ENCODE results near the gene LZIC. TPM values are rescaled to one million over a fixed set of nuclear protein-coding genes. Genes with fewer than 3 reads are reported as not detected.

LZIC gene
- total RNA-seq, 2 donors from 2014 or later: 8.6 to 20.2 TPM

DNA sequence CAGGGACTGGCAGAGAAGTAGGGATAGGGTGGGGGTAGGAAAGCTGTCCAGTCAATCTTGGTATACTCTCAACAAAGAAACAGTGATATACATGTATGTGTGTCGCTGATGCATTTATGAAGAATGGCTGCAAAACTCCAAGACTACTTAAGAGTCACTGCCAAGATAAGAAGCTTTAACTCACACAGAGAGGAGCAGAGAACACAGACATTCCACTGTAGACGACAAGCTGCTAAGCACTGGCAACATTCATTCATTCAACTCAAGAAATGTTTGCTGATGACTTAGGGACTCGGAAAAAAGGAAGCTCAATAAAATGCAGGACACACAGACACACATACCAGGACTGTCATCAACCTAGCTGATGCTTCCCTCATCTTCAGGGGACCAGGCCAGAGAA, 38.6 kb downstream of the LZIC start:
- Histone ChIP-seq H3K27ac (no peak overlapping the region), H3K27me3 (no peaks in the 10 kb centered on the region), H3K4me3 (no peak overlapping the region), H3K9me3 (no peaks in the 10 kb centered on the region), H3K4me1 (peaks cover 54% of the 10 kb centered on the region), H3K36me3 (replicated peaks in 1 of 2; ENCODE audit: insufficient read depth in 1 of 2, low read depth in 2 of 2) (no peaks in the 10 kb centered on the region)
- DNase-seq (no peak), ATAC-seq (no peak)
- intact Hi-C loops (cut with DNase I): no loop called here
- TF ChIP-seq POLR2A (IDR thresholded peaks at IDR 0.05): no peak
- TF ChIP-seq, protein P1, sequence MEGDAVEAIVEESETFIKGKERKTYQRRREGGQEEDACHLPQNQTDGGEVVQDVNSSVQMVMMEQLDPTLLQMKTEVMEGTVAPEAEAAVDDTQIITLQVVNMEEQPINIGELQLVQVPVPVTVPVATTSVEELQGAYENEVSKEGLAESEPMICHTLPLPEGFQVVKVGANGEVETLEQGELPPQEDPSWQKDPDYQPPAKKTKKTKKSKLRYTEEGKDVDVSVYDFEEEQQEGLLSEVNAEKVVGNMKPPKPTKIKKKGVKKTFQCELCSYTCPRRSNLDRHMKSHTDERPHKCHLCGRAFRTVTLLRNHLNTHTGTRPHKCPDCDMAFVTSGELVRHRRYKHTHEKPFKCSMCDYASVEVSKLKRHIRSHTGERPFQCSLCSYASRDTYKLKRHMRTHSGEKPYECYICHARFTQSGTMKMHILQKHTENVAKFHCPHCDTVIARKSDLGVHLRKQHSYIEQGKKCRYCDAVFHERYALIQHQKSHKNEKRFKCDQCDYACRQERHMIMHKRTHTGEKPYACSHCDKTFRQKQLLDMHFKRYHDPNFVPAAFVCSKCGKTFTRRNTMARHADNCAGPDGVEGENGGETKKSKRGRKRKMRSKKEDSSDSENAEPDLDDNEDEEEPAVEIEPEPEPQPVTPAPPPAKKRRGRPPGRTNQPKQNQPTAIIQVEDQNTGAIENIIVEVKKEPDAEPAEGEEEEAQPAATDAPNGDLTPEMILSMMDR (IDR thresholded peaks at IDR 0.05): no peak
- WGBS, 2 donors: 77 to 81% methylated on average over 3 of the region's 3 CpGs

DNA sequence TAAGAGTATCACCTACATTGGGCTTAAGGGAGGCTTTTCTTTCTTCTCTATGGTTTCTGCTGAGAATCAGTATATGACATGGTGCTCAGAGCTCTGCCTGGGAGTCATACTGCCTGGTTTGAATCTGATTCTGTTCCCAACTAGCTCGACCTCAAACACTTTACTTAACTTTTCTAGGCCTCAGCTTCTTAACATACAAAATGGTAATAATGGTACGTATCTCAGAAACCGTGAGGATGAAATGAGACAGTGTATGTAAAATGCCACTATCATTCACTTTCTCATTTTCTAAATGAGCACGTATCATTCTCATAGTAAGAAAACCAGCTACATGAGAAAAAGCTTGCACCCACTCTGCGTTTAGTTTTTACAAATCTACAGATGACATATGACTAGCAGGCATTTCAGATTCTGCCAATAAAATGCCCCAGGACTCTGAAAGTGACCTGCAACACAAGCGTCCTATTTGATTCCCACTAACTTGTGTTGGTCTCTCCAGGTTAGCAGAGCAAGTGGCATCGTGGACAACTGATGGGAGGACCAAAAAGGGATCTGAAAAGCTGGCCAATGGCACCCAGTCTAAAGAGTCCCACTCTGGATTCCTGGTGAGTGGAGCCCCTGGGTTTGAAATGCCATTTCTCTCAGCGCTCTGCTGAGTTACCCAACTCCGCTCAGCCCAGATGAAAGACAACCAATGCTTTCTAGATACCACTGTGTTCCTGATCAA, 39.2 kb downstream of the LZIC start:
- peak overlapping the region in 1 of 4 donors; percentile 83 for H3K27ac ChIP-seq
- intact Hi-C loops (cut with DNase I): no loop called here

DNA sequence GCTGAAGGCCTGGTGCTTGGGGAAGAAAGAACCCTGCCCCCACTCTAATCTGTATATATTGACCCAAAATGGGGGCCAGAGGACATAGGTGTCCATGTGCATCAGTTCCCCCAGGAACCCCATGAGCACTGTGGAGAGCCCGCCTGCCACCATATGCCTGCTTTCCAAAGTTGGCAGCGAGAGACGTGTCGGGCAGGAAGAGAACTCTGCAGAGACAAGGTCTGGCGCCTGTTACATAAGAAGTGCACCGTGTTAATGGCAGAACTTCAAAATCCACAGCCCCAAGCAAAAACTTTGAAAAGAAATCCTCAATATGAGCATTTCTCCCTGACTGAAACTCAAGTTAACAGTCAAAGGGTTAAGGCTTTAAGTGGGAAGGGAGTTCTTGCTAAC, 41.1 kb downstream of the LZIC start:
- Histone ChIP-seq H3K27me3 (no peaks in the 10 kb centered on the region), H3K36me3 (replicated peaks in 1 of 2; ENCODE audit: insufficient read depth in 1 of 2, low read depth in 2 of 2) (no peaks in the 10 kb centered on the region), H3K4me3 (no peak overlapping the region), H3K9me3 (no peaks in the 10 kb centered on the region), H3K27ac (peak overlapping the region; percentile 83 to 92 (median 89)), H3K4me1 (peaks cover 43% of the 10 kb centered on the region)
- TF ChIP-seq POLR2A (IDR thresholded peaks at IDR 0.05): no peak
- TF ChIP-seq, protein P1 (IDR thresholded peaks at IDR 0.05): no peak
- DNase-seq: no peak
- intact Hi-C loops (cut with DNase I): no loop called here
- WGBS, 2 donors: 19 to 34% methylated on average over 6 of the region's 6 CpGs
- peak; percentile 33 for ATAC-seq

More for the DNA sequence above, 39.2 kb downstream of the LZIC start:
- no peak for TF ChIP-seq POLR2A (IDR thresholded peaks at IDR 0.05)
- TF ChIP-seq, protein P1 (IDR thresholded peaks at IDR 0.05): no peak
- ATAC-seq: no peak
- no peaks in the 10 kb centered on the region for H3K27me3 ChIP-seq
- H3K4me1 ChIP-seq: peaks cover 53% of the 10 kb centered on the region
- H3K4me3 ChIP-seq: no peak overlapping the region
- H3K36me3 ChIP-seq (replicated peaks in 1 of 2; ENCODE audit: insufficient read depth in 1 of 2, low read depth in 2 of 2): no peaks in the 10 kb centered on the region
- WGBS, 2 donors: 86 to 88% methylated on average over 9 of the region's 9 CpGs
- no peaks in the 10 kb centered on the region for H3K9me3 ChIP-seq
- DNase-seq: no peak

DNA sequence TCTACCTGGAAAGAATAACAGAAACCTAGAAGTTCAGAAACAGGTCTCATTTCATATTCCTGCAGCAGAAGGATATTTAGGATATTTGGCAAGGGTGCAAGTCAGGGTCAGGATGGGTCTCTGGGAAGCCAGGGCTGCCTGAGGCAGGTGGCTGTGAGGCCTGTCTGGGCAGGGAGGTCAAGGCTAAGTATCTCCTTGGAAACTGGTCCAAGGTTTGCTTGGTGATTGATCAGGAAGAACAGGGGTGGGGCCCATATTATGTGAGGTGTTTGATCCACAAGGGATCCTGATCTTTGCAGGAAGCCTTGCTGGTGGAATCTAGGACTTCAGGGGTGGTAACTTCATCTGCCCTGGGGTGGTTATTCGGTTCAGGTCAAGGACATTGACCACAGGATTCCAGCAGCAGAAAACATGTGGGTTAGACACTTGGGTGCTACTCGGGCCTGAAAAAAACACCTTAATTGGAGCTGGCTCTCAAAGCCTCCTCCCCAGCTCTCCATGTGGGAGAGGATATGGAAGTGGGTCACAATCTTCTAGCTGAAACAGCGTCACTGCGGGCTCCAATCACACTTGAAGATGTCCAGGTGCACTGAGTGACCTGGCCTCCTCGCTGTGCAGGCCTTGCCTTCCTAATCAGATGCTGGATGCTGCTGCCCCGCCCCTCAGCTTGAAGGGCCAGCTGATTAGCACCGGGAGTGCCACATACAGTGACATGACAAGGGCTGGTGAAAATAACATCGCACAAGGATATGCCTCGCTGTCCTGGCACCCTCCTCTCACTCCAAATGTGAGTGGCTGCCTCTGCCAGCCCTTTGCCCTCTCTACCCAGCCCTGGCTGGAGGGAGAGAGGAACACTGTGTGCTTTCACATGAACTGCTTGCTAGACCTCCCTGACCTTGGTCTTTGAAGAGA, 41.8 kb downstream of the LZIC start:
- TF ChIP-seq, protein P1 (IDR thresholded peaks at IDR 0.05): no peak
- no peak for TF ChIP-seq POLR2A (IDR thresholded peaks at IDR 0.05)
- Histone ChIP-seq H3K27me3 (no peaks in the 10 kb centered on the region), H3K36me3 (replicated peaks in 1 of 2; ENCODE audit: insufficient read depth in 1 of 2, low read depth in 2 of 2) (no peaks in the 10 kb centered on the region), H3K4me3 (no peak overlapping the region), H3K4me1 (peaks cover 43% of the 10 kb centered on the region), H3K9me3 (no peaks in the 10 kb centered on the region), H3K27ac (peak overlapping the region; percentile 83 to 92 (median 89))
- peak; percentile 54 to 76 (median 70) for DNase-seq
- intact Hi-C loops (cut with DNase I): no loop called here
- ATAC-seq: peak; percentile 59
- 14 to 29% methylated on average over 5 to 9 of the region's 9 CpGs for WGBS, 2 donors

All from body of pancreas (tissue), 4 donors.